ENCODE data around the gene USP10.

The USP10 gene

GRCh38 chr16:84769416-84769815 lies 69.6 kb downstream of the USP10 start:
- peaks cover 72% of the 10 kb centered on the region for H3K36me3 ChIP-seq (ENCODE audit: insufficient read depth, low read length)
- H3K9me3 ChIP-seq (replicated peaks; ENCODE audit: low read length), result no peaks in the 10 kb centered on the region
- no peak overlapping the region for H3K4me3 ChIP-seq (ENCODE audit: low read length)
- H3K27me3 ChIP-seq (ENCODE audit: control insufficient read depth, insufficient read depth, low read length), result no peaks in the 10 kb centered on the region
- peaks cover 3% of the 10 kb centered on the region for H3K4me1 ChIP-seq (ENCODE audit: control insufficient read depth, insufficient read depth, low read length)
- H3K4me2 ChIP-seq (ENCODE audit: low read length), result no peak overlapping the region
- H3K9ac ChIP-seq (ENCODE audit: low read depth, low read length), result no peak overlapping the region

GRCh38 chr16:84773312-84773711 lies 73.5 kb downstream of the USP10 start:
- H3K27me3 ChIP-seq (ENCODE audit: control insufficient read depth, insufficient read depth, low read length), result no peaks in the 10 kb centered on the region
- peaks cover 11% of the 10 kb centered on the region for H3K4me1 ChIP-seq (ENCODE audit: control insufficient read depth, insufficient read depth, low read length)
- no peak overlapping the region for H3K4me2 ChIP-seq (ENCODE audit: low read length)
- H3K9ac ChIP-seq (ENCODE audit: low read depth, low read length), result no peak overlapping the region
- peaks cover 74% of the 10 kb centered on the region for H3K36me3 ChIP-seq (ENCODE audit: insufficient read depth, low read length)
- H3K4me3 ChIP-seq (ENCODE audit: low read length), result no peak overlapping the region
- H3K9me3 ChIP-seq (replicated peaks; ENCODE audit: low read length), result no peaks in the 10 kb centered on the region

GRCh38 chr16:84774810-84775209 lies 75.0 kb downstream of the USP10 start:
- Histone ChIP-seq H3K4me3 (ENCODE audit: low read length) (no peak overlapping the region), H3K4me2 (ENCODE audit: low read length) (no peak overlapping the region), H3K9ac (ENCODE audit: low read depth, low read length) (peak overlapping the region; percentile 60), H3K27me3 (ENCODE audit: control insufficient read depth, insufficient read depth, low read length) (no peaks in the 10 kb centered on the region), H3K36me3 (ENCODE audit: insufficient read depth, low read length) (peaks cover 72% of the 10 kb centered on the region), H3K9me3 (replicated peaks; ENCODE audit: low read length) (no peaks in the 10 kb centered on the region), H3K4me1 (ENCODE audit: control insufficient read depth, insufficient read depth, low read length) (peaks cover 11% of the 10 kb centered on the region)

- Histone ChIP-seq H3K9me3 (replicated peaks; ENCODE audit: low read length) (no peaks in the 10 kb centered on the region), H3K9ac (ENCODE audit: low read depth, low read length) (peak overlapping the region; percentile 60), H3K27me3 (ENCODE audit: control insufficient read depth, insufficient read depth, low read length) (no peaks in the 10 kb centered on the region), H3K4me3 (ENCODE audit: low read length) (no peak overlapping the region), H3K4me2 (ENCODE audit: low read length) (no peak overlapping the region), H3K36me3 (ENCODE audit: insufficient read depth, low read length) (peaks cover 75% of the 10 kb centered on the region), H3K4me1 (ENCODE audit: control insufficient read depth, insufficient read depth, low read length) (peaks cover 11% of the 10 kb centered on the region)
Measured at GRCh38 chr16:84775262-84775810, 75.5 kb downstream of the USP10 start.

- no peak overlapping the region for H3K4me3 ChIP-seq (ENCODE audit: low read length)
- H3K9ac ChIP-seq (ENCODE audit: low read depth, low read length), result no peak overlapping the region
- peaks cover 68% of the 10 kb centered on the region for H3K36me3 ChIP-seq (ENCODE audit: insufficient read depth, low read length)
- peaks cover 11% of the 10 kb centered on the region for H3K4me1 ChIP-seq (ENCODE audit: control insufficient read depth, insufficient read depth, low read length)
- no peak overlapping the region for H3K4me2 ChIP-seq (ENCODE audit: low read length)
- no peaks in the 10 kb centered on the region for H3K27me3 ChIP-seq (ENCODE audit: control insufficient read depth, insufficient read depth, low read length)
- no peaks in the 10 kb centered on the region for H3K9me3 ChIP-seq (replicated peaks; ENCODE audit: low read length)
Measured at GRCh38 chr16:84777435-84777834, 77.6 kb downstream of the USP10 start.

GRCh38 chr16:84778720-84779119 lies 78.9 kb downstream of the USP10 start:
- Histone ChIP-seq H3K4me1 (ENCODE audit: control insufficient read depth, insufficient read depth, low read length) (peaks cover 11% of the 10 kb centered on the region), H3K9me3 (replicated peaks; ENCODE audit: low read length) (no peaks in the 10 kb centered on the region), H3K36me3 (ENCODE audit: insufficient read depth, low read length) (peaks cover 55% of the 10 kb centered on the region), H3K4me3 (ENCODE audit: low read length) (no peak overlapping the region), H3K27me3 (ENCODE audit: control insufficient read depth, insufficient read depth, low read length) (no peaks in the 10 kb centered on the region), H3K9ac (ENCODE audit: low read depth, low read length) (no peak overlapping the region), H3K4me2 (ENCODE audit: low read length) (no peak overlapping the region)

GRCh38 chr16:84780063-84780462 lies 80.3 kb downstream of the USP10 start:
- no peaks in the 10 kb centered on the region for H3K9me3 ChIP-seq (replicated peaks; ENCODE audit: low read length)
- no peak overlapping the region for H3K4me3 ChIP-seq (ENCODE audit: low read length)
- H3K36me3 ChIP-seq (ENCODE audit: insufficient read depth, low read length), result peaks cover 54% of the 10 kb centered on the region
- H3K9ac ChIP-seq (ENCODE audit: low read depth, low read length), result no peak overlapping the region
- H3K27me3 ChIP-seq (ENCODE audit: control insufficient read depth, insufficient read depth, low read length), result no peaks in the 10 kb centered on the region
- peaks cover 6% of the 10 kb centered on the region for H3K4me1 ChIP-seq (ENCODE audit: control insufficient read depth, insufficient read depth, low read length)
- H3K4me2 ChIP-seq (ENCODE audit: low read length), result no peak overlapping the region

GRCh38 chr16:84780544-84781376 lies 81.0 kb downstream of the USP10 start:
- no peak overlapping the region for H3K4me2 ChIP-seq (ENCODE audit: low read length)
- H3K9me3 ChIP-seq (replicated peaks; ENCODE audit: low read length), result no peaks in the 10 kb centered on the region
- H3K4me1 ChIP-seq (ENCODE audit: control insufficient read depth, insufficient read depth, low read length), result no peaks in the 10 kb centered on the region
- no peak overlapping the region for H3K4me3 ChIP-seq (ENCODE audit: low read length)
- peaks cover 47% of the 10 kb centered on the region for H3K36me3 ChIP-seq (ENCODE audit: insufficient read depth, low read length)
- H3K9ac ChIP-seq (ENCODE audit: low read depth, low read length), result no peak overlapping the region
- no peaks in the 10 kb centered on the region for H3K27me3 ChIP-seq (ENCODE audit: control insufficient read depth, insufficient read depth, low read length)

- Histone ChIP-seq H3K4me1 (ENCODE audit: control insufficient read depth, insufficient read depth, low read length) (no peaks in the 10 kb centered on the region), H3K27me3 (ENCODE audit: control insufficient read depth, insufficient read depth, low read length) (no peaks in the 10 kb centered on the region), H3K9me3 (replicated peaks; ENCODE audit: low read length) (no peaks in the 10 kb centered on the region), H3K4me3 (ENCODE audit: low read length) (no peak overlapping the region), H3K9ac (ENCODE audit: low read depth, low read length) (no peak overlapping the region), H3K4me2 (ENCODE audit: low read length) (no peak overlapping the region), H3K36me3 (ENCODE audit: insufficient read depth, low read length) (peaks cover 27% of the 10 kb centered on the region)
Measured at GRCh38 chr16:84782846-84783245, 83.0 kb downstream of the USP10 start.

GRCh38 chr16:84785843-84786581 lies 86.2 kb downstream of the USP10 start:
- no peak overlapping the region for H3K4me2 ChIP-seq (ENCODE audit: low read length)
- H3K27me3 ChIP-seq (ENCODE audit: control insufficient read depth, insufficient read depth, low read length), result no peaks in the 10 kb centered on the region
- H3K36me3 ChIP-seq (ENCODE audit: insufficient read depth, low read length), result no peaks in the 10 kb centered on the region
- H3K9ac ChIP-seq (ENCODE audit: low read depth, low read length), result no peak overlapping the region
- H3K9me3 ChIP-seq (replicated peaks; ENCODE audit: low read length), result no peaks in the 10 kb centered on the region
- no peaks in the 10 kb centered on the region for H3K4me1 ChIP-seq (ENCODE audit: control insufficient read depth, insufficient read depth, low read length)
- H3K4me3 ChIP-seq (ENCODE audit: low read length), result no peak overlapping the region

- no peaks in the 10 kb centered on the region for H3K27me3 ChIP-seq (ENCODE audit: control insufficient read depth, insufficient read depth, low read length)
- H3K4me2 ChIP-seq (ENCODE audit: low read length), result no peak overlapping the region
- H3K4me1 ChIP-seq (ENCODE audit: control insufficient read depth, insufficient read depth, low read length), result no peaks in the 10 kb centered on the region
- no peaks in the 10 kb centered on the region for H3K9me3 ChIP-seq (replicated peaks; ENCODE audit: low read length)
- no peak overlapping the region for H3K9ac ChIP-seq (ENCODE audit: low read depth, low read length)
- H3K4me3 ChIP-seq (ENCODE audit: low read length), result no peak overlapping the region
- H3K36me3 ChIP-seq (ENCODE audit: insufficient read depth, low read length), result no peaks in the 10 kb centered on the region
Measured at GRCh38 chr16:84786605-84787262, 86.9 kb downstream of the USP10 start.

Measured in skeletal muscle satellite cell (primary cell).